Astrocyte (in vitro differentiated cells and primary cell): ENCODE results near the gene AARS2.

Source experiments
- EZH2 ChIP-seq: IDR thresholded peaks from 2 replicates; pipeline ENCODE4 v1.6.1; 2012; ENCODE audit warnings: mild to moderate bottlenecking, low read length, inconsistent platforms; ENCODE audit not compliant: insufficient read depth
- TF ChIP-seq, protein P1 (sequence below): IDR thresholded peaks from 2 replicates; pipeline ENCODE4 v1.5.1; 2011; ENCODE audit warnings: low read depth, mild to moderate bottlenecking, inconsistent platforms, low read length, moderate library complexity; ENCODE audit not compliant: insufficient read depth

GRCh38 chr6:44272999-44273566 is 40.1 kb downstream of the AARS2 start:
- TF ChIP-seq, protein P1, sequence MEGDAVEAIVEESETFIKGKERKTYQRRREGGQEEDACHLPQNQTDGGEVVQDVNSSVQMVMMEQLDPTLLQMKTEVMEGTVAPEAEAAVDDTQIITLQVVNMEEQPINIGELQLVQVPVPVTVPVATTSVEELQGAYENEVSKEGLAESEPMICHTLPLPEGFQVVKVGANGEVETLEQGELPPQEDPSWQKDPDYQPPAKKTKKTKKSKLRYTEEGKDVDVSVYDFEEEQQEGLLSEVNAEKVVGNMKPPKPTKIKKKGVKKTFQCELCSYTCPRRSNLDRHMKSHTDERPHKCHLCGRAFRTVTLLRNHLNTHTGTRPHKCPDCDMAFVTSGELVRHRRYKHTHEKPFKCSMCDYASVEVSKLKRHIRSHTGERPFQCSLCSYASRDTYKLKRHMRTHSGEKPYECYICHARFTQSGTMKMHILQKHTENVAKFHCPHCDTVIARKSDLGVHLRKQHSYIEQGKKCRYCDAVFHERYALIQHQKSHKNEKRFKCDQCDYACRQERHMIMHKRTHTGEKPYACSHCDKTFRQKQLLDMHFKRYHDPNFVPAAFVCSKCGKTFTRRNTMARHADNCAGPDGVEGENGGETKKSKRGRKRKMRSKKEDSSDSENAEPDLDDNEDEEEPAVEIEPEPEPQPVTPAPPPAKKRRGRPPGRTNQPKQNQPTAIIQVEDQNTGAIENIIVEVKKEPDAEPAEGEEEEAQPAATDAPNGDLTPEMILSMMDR: no peak
- no peak for TF ChIP-seq EZH2
